Right lobe of liver (tissue), 4 donors: ENCODE data around the gene CTSC.

Experiments
- POLR2A ChIP-seq: fragments of 450-650 bp; IDR thresholded peaks from one replicate; pipeline ENCODE4 v1.6.1; 2017; ENCODE audit warnings: antibody characterized with exemption, mild to moderate bottlenecking
- TF ChIP-seq, protein P1 (sequence below), 4 donors: fragments of 200-600 bp in 3 of 4; fragments of 450-650 bp in 1 of 4; IDR thresholded peaks; one replicate each; pipeline versions ENCODE4 v1.5.1 to v1.8.0; 2016 to 2022; ENCODE audit warnings: antibody characterized with exemption in 4 of 4, mild to moderate bottlenecking in 2 of 4
- donor health status: DM: no; HTN: no; CAD: no.
- donor health status: DM: no; HTN: no; CAD: no.
- donor health status: DM: no; HTN: yes; CAD: no.

DNA sequence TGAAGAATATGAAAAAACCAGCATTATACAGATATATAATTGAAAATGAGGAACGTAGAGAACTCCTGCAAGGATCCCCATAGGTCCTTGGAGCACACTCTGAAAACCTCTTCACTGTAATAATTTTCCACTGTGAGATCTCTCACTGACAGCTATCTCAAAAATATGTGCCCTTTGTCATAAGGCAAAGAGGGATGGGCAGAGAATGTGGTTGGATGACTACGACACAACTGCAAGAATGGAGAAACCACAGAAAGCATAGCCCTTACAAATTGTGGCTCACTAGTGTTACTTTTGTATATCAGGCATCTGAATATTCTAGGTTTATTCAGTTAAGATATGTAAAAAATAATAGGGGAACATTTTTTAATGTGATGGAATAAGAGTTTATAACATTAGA, 7.9 kb upstream of the CTSC start:
- TF ChIP-seq, protein P1, sequence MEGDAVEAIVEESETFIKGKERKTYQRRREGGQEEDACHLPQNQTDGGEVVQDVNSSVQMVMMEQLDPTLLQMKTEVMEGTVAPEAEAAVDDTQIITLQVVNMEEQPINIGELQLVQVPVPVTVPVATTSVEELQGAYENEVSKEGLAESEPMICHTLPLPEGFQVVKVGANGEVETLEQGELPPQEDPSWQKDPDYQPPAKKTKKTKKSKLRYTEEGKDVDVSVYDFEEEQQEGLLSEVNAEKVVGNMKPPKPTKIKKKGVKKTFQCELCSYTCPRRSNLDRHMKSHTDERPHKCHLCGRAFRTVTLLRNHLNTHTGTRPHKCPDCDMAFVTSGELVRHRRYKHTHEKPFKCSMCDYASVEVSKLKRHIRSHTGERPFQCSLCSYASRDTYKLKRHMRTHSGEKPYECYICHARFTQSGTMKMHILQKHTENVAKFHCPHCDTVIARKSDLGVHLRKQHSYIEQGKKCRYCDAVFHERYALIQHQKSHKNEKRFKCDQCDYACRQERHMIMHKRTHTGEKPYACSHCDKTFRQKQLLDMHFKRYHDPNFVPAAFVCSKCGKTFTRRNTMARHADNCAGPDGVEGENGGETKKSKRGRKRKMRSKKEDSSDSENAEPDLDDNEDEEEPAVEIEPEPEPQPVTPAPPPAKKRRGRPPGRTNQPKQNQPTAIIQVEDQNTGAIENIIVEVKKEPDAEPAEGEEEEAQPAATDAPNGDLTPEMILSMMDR (IDR thresholded peaks at IDR 0.05): no peak
- TF ChIP-seq POLR2A: no peak
